ENCODE measurements around the gene GABRB3.

The GABRB3 gene

GRCh38 chr15:26628071-26628470 is 144.8 kb downstream of the GABRB3 start:
- Histone ChIP-seq H3K36me3 (ENCODE audit: control insufficient read depth, insufficient read depth, low read length) (no peaks in the 10 kb centered on the region), H3K4me3 (replicated peaks; ENCODE audit: low read depth, low read length) (no peak overlapping the region), H3K27me3 (replicated peaks; ENCODE audit: control insufficient read depth, insufficient read depth, low read length) (no peaks in the 10 kb centered on the region)
- no peak for TF ChIP-seq CTCF (IDR thresholded peaks at IDR 0.05; ENCODE audit: insufficient read depth, low read length, poor library complexity, severe bottlenecking)
- DNase-seq (ENCODE audit: extremely low read depth, insufficient read length) = no peak

GRCh38 chr15:26624128-26624527 is 148.7 kb downstream of the GABRB3 start:
- Histone ChIP-seq H3K36me3 (ENCODE audit: control insufficient read depth, insufficient read depth, low read length) (no peaks in the 10 kb centered on the region), H3K4me3 (replicated peaks; ENCODE audit: low read depth, low read length) (no peak overlapping the region), H3K27me3 (replicated peaks; ENCODE audit: control insufficient read depth, insufficient read depth, low read length) (no peaks in the 10 kb centered on the region)
- no peak for TF ChIP-seq CTCF (IDR thresholded peaks at IDR 0.05; ENCODE audit: insufficient read depth, low read length, poor library complexity, severe bottlenecking)
- no peak for DNase-seq (ENCODE audit: extremely low read depth, insufficient read length)

- Histone ChIP-seq H3K4me3 (replicated peaks; ENCODE audit: low read depth, low read length) (no peak overlapping the region), H3K36me3 (ENCODE audit: control insufficient read depth, insufficient read depth, low read length) (no peaks in the 10 kb centered on the region), H3K27me3 (replicated peaks; ENCODE audit: control insufficient read depth, insufficient read depth, low read length) (no peaks in the 10 kb centered on the region)
- TF ChIP-seq CTCF (IDR thresholded peaks at IDR 0.05; ENCODE audit: insufficient read depth, low read length, poor library complexity, severe bottlenecking) = no peak
- DNase-seq (ENCODE audit: extremely low read depth, insufficient read length) = no peak
Measured at GRCh38 chr15:26623071-26623470, 149.8 kb downstream of the GABRB3 start.

- H3K27me3 ChIP-seq (replicated peaks; ENCODE audit: control insufficient read depth, insufficient read depth, low read length) = no peaks in the 10 kb centered on the region
- no peaks in the 10 kb centered on the region for H3K36me3 ChIP-seq (ENCODE audit: control insufficient read depth, insufficient read depth, low read length)
- H3K4me3 ChIP-seq (replicated peaks; ENCODE audit: low read depth, low read length) = no peak overlapping the region
- DNase-seq (ENCODE audit: extremely low read depth, insufficient read length) = no peak
- TF ChIP-seq CTCF (IDR thresholded peaks at IDR 0.05; ENCODE audit: insufficient read depth, low read length, poor library complexity, severe bottlenecking) = no peak
Measured at GRCh38 chr15:26621816-26622215, 151.1 kb downstream of the GABRB3 start.

- H3K36me3 ChIP-seq (ENCODE audit: control insufficient read depth, insufficient read depth, low read length) = no peaks in the 10 kb centered on the region
- no peak overlapping the region for H3K4me3 ChIP-seq (replicated peaks; ENCODE audit: low read depth, low read length)
- DNase-seq (ENCODE audit: extremely low read depth, insufficient read length) = no peak
- no peaks in the 10 kb centered on the region for H3K27me3 ChIP-seq (replicated peaks; ENCODE audit: control insufficient read depth, insufficient read depth, low read length)
- TF ChIP-seq CTCF (IDR thresholded peaks at IDR 0.05; ENCODE audit: insufficient read depth, low read length, poor library complexity, severe bottlenecking) = no peak
Measured at GRCh38 chr15:26620528-26621458, 152.1 kb downstream of the GABRB3 start.

All from GM06990 (cell line).